Kasumi-1 (cell line): ENCODE data around the gene FGF3.

Experiments
- DNase-seq, 2 experiments: peaks; one replicate each; lab custom pipeline; 2025; lab: John Stamatoyannopoulos, UW

FGF3 gene

DNA sequence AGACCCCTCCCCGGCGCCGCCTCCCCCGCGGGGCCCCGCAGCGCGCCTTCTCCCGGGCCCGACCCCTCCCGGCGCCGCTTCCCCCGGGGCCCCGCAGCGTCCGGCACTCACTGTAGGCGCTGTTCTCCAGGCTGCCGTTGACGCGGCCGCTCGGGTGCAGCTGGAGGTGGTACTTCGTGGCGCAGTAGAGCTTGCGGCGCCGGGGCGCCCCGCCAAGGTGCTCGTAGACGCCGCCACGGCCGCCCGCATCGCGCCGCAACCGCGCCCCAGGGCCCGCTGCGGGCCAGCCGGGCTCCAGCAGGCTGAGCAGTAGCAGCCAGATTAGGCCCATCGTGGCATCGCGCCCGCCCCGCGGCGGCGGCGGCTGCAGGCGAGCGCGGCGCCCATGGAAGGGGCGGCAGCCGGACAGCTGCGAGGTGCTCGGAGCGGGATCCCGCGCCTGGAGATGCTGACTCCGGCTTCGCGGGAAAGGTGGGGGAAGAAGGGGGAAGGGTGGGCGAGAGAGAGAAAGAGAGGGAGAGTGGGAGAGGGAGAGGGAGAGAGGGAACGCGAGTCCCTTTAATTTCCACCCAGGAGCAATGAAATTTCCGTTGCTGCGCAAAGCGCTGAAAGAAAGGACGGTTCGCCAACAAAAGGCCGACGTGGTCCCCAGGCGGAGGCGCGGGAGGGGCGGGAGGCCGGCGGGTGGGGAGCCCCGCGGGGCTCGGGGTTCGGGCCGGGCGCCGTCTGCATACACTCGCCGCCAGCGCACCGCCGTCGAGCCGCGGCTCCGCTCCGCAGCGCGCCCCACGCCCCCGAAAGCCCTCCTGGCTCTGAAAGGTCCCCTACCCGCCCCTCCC is at the start of gene FGF3:
TSS of gene FGF3 (minus strand) at position 814 of the 839 bp plus-strand sequence. CDS start at position 331, 483 bp downstream.
- DNase-seq: no peak

DNA sequence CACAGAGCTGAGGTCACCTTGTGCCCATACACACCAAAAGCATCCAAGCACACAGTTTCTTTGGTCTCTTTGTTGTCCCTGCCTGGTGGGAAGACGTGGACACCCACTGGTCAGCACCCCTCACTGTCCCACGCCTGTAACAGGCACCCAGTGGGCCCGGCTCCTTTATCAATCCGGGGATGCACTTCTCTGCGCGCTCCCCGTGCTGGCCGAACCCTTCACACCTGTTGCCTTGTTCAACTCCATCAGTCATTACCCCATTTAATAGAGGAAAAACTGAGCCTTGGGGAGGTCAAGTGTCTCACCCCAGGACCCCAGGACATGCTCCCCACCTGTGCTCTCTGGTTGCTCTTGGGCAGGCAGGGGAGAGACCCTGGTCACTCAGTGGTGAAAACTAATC is 49.7 kb upstream of the FGF3 start:
- no peak for DNase-seq

DNA sequence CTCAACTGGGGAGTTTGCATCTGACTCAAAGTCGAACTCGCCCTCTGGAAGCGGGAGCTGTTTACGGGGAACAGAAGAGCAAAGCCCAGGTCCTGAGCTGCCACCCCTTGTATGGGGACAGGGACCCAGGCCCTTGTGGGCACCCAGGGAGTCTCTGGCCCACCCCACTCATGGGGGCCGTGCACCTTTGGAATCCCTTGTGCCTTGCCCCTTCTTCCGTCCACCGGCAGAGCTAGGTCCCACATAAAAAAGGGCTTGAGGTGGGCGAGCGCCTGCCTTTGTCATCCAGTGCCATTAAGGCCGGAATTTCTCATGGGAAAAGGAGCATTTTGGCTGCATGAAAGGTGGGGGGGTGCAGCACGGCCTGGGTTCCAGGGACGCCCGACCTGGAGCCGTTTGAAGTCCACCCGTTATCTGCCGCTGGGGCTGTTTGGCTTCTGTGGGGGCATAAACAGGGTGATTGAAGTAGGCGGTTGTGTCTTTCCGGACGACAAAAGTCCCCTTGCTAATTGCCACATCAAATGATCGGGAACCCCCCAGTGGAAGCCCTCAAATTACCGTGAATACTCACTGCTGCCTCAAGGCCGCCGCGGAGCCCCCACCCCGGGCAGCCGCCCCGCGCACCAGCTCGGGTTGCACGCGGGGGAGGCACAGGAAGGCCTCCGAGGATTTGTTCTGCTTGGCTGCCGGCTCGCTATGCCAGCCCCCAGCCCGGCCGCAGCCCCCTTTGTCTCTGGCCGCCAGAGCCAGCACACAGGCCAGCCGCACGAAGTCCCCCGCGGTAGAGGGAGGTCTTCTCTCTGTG is 49.0 kb upstream of the FGF3 start:
- DNase-seq: no peak

GRCh38 chr11:69867076-69868005 is 48.1 kb upstream of the FGF3 start:
- DNase-seq: no peak

DNA sequence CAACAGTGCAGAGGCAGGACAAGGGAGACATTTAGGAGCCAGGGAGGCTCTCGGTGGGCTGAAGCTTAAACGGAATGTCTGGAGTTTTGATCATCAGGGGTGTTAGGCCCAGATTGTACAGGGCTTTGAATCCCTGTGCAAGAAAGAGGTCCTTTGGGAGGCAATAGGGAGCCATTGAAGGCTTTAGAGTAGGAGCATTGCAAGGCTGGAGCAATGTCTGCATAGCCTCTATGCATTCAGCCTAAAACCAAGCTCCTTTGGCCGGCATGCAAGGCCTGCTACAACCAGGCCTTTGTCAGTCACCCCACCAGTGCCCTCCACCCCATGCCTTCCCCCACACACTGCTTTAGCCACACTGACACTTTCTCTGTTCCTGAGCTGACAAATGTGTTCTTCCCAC is 47.4 kb upstream of the FGF3 start:
- DNase-seq: no peak

- no peak for DNase-seq
These were observed 46.5 kb upstream of the FGF3 start for GRCh38 chr11:69865707-69866106.

- no peak for DNase-seq
These were observed 45.8 kb upstream of the FGF3 start for GRCh38 chr11:69864686-69865661.

DNA sequence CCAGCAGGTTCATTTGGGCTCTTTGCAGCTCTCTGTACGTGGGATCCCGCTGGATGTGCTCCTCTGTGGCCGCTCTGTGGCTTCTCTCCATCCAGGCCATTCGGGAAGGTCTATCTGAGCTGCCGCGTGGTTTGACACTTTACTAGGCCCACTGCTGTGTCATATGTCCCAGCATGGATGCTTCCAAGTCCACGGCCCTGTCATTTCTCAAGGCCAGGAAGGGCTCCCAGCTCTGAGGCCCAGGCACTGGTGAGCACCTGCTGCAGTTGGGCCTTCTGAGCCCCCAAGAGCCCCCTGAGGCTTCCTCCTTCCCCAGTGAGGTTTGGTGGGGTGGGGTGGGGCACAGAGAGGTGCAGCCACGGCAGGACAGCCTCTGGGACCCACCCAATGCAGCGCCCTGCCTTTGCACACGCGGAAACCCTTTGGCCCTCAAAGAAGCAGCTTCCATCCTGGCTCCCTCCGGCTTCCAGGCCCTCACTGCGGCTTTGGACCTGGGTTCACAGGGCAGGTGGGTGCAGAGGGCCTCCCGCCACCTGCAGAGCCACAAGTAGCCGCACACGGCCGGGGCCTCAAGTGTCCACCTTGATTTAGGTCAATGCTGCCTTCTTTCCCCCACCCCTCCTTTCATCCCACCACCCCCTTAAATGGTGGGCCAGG is 44.5 kb upstream of the FGF3 start:
- DNase-seq: no peak

GRCh38 chr11:69862797-69863543 is 43.8 kb upstream of the FGF3 start:
- DNase-seq: no peak

- no peak for DNase-seq
These were observed 43.1 kb upstream of the FGF3 start for GRCh38 chr11:69862331-69862771.

DNA sequence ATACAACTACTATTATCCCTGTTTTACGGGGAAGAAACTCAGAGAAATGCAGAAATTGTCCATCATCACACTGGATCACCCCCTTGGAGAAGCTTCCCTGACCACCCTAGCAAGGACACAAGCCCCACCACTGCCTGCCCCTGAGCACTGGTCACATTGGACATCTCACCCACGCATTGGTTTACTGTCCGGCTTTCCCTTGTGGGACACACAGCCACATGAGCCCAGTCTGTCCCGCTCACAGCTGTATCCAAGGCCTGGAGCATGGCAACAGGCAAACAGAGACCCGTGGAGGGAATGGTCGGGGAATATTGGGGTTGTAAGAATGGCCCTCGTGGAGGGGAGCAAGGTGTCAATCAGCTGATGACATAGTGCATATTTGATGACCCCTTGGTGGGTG is 42.7 kb upstream of the FGF3 start:
- DNase-seq: no peak

DNA sequence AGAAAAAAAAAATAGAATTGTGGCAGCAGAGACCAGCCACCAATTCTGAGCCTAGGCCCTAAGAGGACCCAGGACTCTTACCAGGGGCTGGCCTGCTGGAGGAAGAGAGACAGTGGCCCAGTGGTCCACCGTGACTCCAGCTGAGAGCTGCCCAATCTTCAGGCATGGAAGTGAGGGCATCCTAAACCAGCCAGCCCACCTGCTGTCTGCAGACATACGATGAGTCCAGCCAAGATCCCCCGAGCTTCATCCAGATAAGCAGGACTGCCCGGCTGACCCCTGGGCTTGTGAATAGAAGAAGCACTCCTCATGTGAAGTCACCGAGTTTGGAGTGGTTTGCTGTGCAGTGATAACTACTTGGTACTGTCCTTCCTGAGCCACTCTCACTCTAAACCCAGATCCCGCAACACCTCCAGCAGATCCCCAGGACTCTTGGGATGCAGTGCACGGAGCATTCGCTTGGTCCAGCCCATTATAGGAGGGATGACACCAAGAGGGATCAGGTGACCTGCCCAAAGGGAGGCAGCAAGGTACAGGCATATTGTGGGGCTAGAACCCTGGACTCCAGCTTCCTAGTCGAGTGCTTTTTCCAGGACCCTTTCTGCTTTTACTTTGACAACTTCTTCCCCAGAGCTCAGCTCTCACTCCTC is 41.7 kb upstream of the FGF3 start:
- no peak for DNase-seq

DNA sequence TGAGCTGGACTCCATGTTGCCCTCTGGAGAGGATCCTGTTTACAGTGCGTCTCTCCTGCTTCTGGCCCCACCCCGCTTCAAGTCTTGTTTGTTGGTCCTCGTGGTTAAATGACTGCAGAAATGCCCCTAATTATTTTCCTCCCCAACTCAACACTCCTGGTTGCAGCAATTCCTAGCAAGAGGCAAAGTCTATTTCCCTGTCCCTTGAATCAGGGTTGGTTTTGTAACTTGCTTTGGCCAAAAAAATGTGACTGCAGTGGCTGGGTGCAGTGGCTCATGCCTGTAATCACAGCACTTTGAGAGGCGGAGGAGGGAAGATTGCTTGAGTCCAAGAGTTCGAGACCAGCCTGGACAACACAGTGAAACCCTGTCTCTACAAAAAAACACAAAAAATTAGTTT is 41.0 kb upstream of the FGF3 start:
- DNase-seq: no peak

- no peak for DNase-seq
These were observed 40.2 kb upstream of the FGF3 start for GRCh38 chr11:69859275-69859934.

- no peak for DNase-seq
These were observed 36.2 kb upstream of the FGF3 start for GRCh38 chr11:69855421-69855820.

DNA sequence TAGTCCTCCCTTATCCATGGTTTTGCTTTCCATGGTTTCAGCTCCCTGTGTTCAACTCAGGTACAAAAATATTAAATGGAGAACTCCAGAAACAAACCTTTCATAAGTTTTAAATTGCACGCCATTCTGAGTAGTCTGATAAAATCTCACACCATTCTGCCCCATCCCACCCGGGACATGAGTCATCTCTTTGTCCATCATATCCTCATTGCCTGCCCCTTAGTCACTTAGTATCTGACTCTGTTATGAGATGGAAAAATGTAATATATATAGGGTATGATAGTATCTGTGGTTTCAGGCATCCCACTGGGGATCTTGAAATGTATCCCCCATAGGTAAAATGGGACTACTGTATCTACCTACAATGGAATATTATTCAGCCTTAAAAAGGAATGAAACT is 35.5 kb upstream of the FGF3 start:
- DNase-seq: no peak

- DNase-seq: no peak
These were observed 32.8 kb upstream of the FGF3 start for GRCh38 chr11:69852056-69852455.

- no peak for DNase-seq
These were observed 29.0 kb upstream of the FGF3 start for GRCh38 chr11:69848201-69848600.

- no peak for DNase-seq
These were observed 25.2 kb upstream of the FGF3 start for GRCh38 chr11:69844396-69844795.
